Smooth muscle cell (in vitro differentiated cells): ENCODE measurements around the gene BRAF. TPM values are rescaled to one million over a fixed set of nuclear protein-coding genes. Genes with fewer than 3 reads are reported as not detected.
"Not testable (repeated sequence)": the region's sequence is repeated elsewhere in the genome, so short reads cannot be mapped to it uniquely, and the experiment has no call there.

Experiments used
- DNase-seq: peaks from one replicate; lab custom pipeline; 2025; ENCODE audit not compliant: unreplicated experiment; lab: John Stamatoyannopoulos, UW
- H2AFZ ChIP-seq: fragments of 200-600 bp; sonication (generic); 2 replicates; pipeline ENCODE4 v1.6.0; 2016; ENCODE audit warnings: antibody characterized with exemption, low read depth, mild to moderate bottlenecking
- H3F3A ChIP-seq: fragments of 200-600 bp; sonication (generic); 2 replicates; pipeline ENCODE4 v1.6.0; 2017; ENCODE audit warnings: antibody characterized with exemption, low read depth
- H3K27ac ChIP-seq: fragments of 200-600 bp; sonication (generic); 2 replicates; pipeline ENCODE4 v1.5.1; 2016; ENCODE audit warnings: low read depth, mild to moderate bottlenecking
- H3K27me3 ChIP-seq: fragments of 200-600 bp; sonication (generic); 2 replicates; pipeline ENCODE4 v1.6.1; 2016; ENCODE audit warnings: low read depth, mild to moderate bottlenecking
- H3K36me3 ChIP-seq: fragments of 200-600 bp; sonication (generic); 2 replicates; pipeline ENCODE4 v1.5.1; 2016; ENCODE audit warnings: low read depth
- H3K4me1 ChIP-seq: fragments of 200-600 bp; sonication (generic); 2 replicates; pipeline ENCODE4 v1.5.1; 2016; ENCODE audit warnings: low read depth
- H3K4me2 ChIP-seq: fragments of 200-600 bp; sonication (generic); 2 replicates; pipeline ENCODE4 v1.6.0; 2016; ENCODE audit warnings: mild to moderate bottlenecking
- H3K4me3 ChIP-seq: fragments of 200-600 bp; sonication (generic); 2 replicates; pipeline ENCODE4 v1.5.1; 2016; ENCODE audit warnings: mild to moderate bottlenecking
- H3K79me2 ChIP-seq: fragments of 200-600 bp; sonication (generic); 2 replicates; pipeline ENCODE4 v1.6.0; 2016; ENCODE audit warnings: low read depth, mild to moderate bottlenecking
- H3K9ac ChIP-seq: fragments of 200-600 bp; sonication (generic); 2 replicates; pipeline ENCODE4 v1.6.0; 2016; ENCODE audit warnings: low read depth
- H3K9me3 ChIP-seq: fragments of 200-600 bp; sonication (generic); replicated peaks from 2 replicates; pipeline ENCODE4 v1.5.1; 2016; ENCODE audit warnings: low read depth
- H4K20me1 ChIP-seq: fragments of 200-600 bp; sonication (generic); 2 replicates; pipeline ENCODE4 v1.6.0; 2016; ENCODE audit warnings: low read depth
- WGBS: methylation state at CpG from one replicate; pipeline ENCODE4 v1.1.7; 2016; ENCODE audit warnings: low lambda C conversion rate; 5-methylcytosine and 5-hydroxymethylcytosine counted together
- polyA plus RNA-seq: library from polyadenylated mRNA; unstranded; fragments of >200 nt; fragmentation: Nextera tagmentation; extraction: Ambion mirVana; gene quantifications from 2 replicates; pipeline ENCODE4 v1.2.1, GENCODE V29; 2016
- total RNA-seq: library from RNA; depleted of rRNA; stranded (reverse); fragments of >200 nt; gene quantifications from 2 replicates; pipeline ENCODE4 v1.2.3, GENCODE V29; 2014
- TF ChIP-seq, protein P1 (sequence below): fragments of 200-600 bp; sonication (generic); IDR thresholded peaks from 2 replicates; pipeline ENCODE4 v1.5.1; 2017; ENCODE audit warnings: borderline replicate concordance, mild to moderate bottlenecking, antibody characterized with exemption; ENCODE audit not compliant: insufficient read depth, poor library complexity, severe bottlenecking

Gene BRAF
- total and polyA plus RNA-seq, 2 experiments from 2014 or later, result 6.5 to 28.9 TPM

- not testable (repeated sequence) for H3K27me3 ChIP-seq, DNase-seq, H3F3A ChIP-seq, H3K9ac ChIP-seq, H3K4me1 ChIP-seq, H4K20me1 ChIP-seq, H3K79me2 ChIP-seq, H3K27ac ChIP-seq, H3K9me3 ChIP-seq, H3K4me2 ChIP-seq, H3K4me3 ChIP-seq, H3K36me3 ChIP-seq, H2AFZ ChIP-seq
- 83% methylated on average over 3 of the region's 3 CpGs for WGBS
Measured at GRCh38 chr7:140761375-140761774, 163.4 kb downstream of the BRAF start.

DNA sequence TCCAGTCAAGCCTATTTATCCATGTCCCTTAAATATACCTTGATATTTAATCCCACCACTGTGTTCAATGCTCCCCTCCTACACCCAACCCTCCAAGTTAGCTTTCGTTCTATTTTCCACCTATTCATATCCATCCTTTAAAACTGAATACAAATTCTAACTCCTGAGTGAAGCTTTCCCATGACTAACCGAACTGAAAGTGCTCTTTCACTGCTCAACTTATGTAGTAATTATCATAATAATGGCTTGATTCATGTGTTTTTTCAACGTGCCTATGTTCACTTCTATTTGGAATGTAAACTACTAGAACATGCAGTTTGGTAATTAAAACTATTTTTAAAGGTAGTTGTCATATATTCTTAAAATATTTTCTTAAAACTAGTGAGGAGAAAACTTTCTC, 170.2 kb downstream of the BRAF start:
- Histone ChIP-seq H3K27me3 (no peaks in the 10 kb centered on the region), H3K9ac (no peak overlapping the region), H3K4me1 (no peaks in the 10 kb centered on the region), H3K27ac (no peak overlapping the region), H3K79me2 (no peaks in the 10 kb centered on the region), H4K20me1 (no peaks in the 10 kb centered on the region), H3K4me2 (no peak overlapping the region), H3F3A (no peaks in the 10 kb centered on the region), H3K36me3 (peaks cover 3% of the 10 kb centered on the region), H3K9me3 (no peaks in the 10 kb centered on the region), H2AFZ (no peak overlapping the region), H3K4me3 (no peak overlapping the region)
- 62% methylated on average over 3 of the region's 3 CpGs for WGBS
- TF ChIP-seq, protein P1, sequence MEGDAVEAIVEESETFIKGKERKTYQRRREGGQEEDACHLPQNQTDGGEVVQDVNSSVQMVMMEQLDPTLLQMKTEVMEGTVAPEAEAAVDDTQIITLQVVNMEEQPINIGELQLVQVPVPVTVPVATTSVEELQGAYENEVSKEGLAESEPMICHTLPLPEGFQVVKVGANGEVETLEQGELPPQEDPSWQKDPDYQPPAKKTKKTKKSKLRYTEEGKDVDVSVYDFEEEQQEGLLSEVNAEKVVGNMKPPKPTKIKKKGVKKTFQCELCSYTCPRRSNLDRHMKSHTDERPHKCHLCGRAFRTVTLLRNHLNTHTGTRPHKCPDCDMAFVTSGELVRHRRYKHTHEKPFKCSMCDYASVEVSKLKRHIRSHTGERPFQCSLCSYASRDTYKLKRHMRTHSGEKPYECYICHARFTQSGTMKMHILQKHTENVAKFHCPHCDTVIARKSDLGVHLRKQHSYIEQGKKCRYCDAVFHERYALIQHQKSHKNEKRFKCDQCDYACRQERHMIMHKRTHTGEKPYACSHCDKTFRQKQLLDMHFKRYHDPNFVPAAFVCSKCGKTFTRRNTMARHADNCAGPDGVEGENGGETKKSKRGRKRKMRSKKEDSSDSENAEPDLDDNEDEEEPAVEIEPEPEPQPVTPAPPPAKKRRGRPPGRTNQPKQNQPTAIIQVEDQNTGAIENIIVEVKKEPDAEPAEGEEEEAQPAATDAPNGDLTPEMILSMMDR, result no peak
- no peak for DNase-seq

GRCh38 chr7:140752533-140752932, 172.2 kb downstream of the BRAF start:
- H3K9ac ChIP-seq, result no peak overlapping the region
- H3F3A ChIP-seq, result no peaks in the 10 kb centered on the region
- no peak overlapping the region for H3K27ac ChIP-seq
- H2AFZ ChIP-seq, result no peak overlapping the region
- no peak overlapping the region for H3K4me3 ChIP-seq
- 94% methylated on average over 1 of the region's 1 CpG for WGBS
- no peak overlapping the region for H3K4me2 ChIP-seq
- TF ChIP-seq, protein P1, result no peak
- H4K20me1 ChIP-seq, result no peaks in the 10 kb centered on the region
- no peaks in the 10 kb centered on the region for H3K27me3 ChIP-seq
- no peak for DNase-seq
- no peaks in the 10 kb centered on the region for H3K9me3 ChIP-seq
- H3K36me3 ChIP-seq, result peaks cover 3% of the 10 kb centered on the region
- H3K4me1 ChIP-seq, result no peaks in the 10 kb centered on the region
- no peaks in the 10 kb centered on the region for H3K79me2 ChIP-seq

- Histone ChIP-seq H3F3A (no peaks in the 10 kb centered on the region), H3K27ac (no peak overlapping the region), H3K36me3 (peaks cover 3% of the 10 kb centered on the region), H3K4me1 (no peaks in the 10 kb centered on the region), H3K79me2 (no peaks in the 10 kb centered on the region), H4K20me1 (no peaks in the 10 kb centered on the region), H3K9ac (no peak overlapping the region), H2AFZ (no peak overlapping the region), H3K9me3 (no peaks in the 10 kb centered on the region), H3K4me3 (no peak overlapping the region), H3K27me3 (no peaks in the 10 kb centered on the region), H3K4me2 (no peak overlapping the region)
- WGBS, result 94% methylated on average over 2 of the region's 2 CpGs
- TF ChIP-seq, protein P1, result no peak
- DNase-seq, result no peak
Measured at GRCh38 chr7:140746751-140747150, 178.0 kb downstream of the BRAF start.
